ENCODE measurements around the gene FSTL5. TPM values are rescaled to one million over a fixed set of nuclear protein-coding genes. Genes with fewer than 3 reads are reported as not detected.

Gene FSTL5
- total and polyA plus RNA-seq, 2 of the 13 experiments (the other 11 are each of a cell fraction or from before 2014, with no cell fraction given), result 0.03 to 0.07 TPM

DNA sequence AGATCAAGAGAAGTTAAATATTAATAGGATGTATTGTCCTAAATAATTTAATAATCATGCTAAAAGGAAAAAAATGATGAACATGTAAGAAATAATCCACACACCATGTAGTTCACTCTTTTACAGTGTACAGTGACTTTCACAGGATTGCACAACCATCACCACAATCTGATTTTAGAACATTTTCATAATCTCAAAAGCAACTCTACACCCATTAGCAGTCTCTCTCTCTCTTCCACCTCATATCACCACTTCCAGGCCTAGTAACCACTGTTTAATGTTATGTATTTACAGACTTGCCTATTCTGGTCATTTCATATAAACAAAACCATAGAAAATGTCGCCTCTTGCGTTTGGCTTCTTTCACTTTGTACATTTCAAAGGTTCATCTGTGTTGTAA lies 153.4 kb downstream of the FSTL5 start:
- no peaks in the 10 kb centered on the region for H4K20me1 ChIP-seq (ENCODE audit: insufficient read depth, low read length)
- WGBS (ENCODE audit: low lambda C conversion rate), result 43% methylated on average over 2 of the region's 2 CpGs
- intact Hi-C loops (cut with micrococcal nuclease; ENCODE audit: unreplicated experiment), result no loop called here
- in situ Hi-C loops (cut with HindIII; ENCODE audit: extremely low pct_ligation_motif_present, low pct_unique_long_range_greater_than_20kb), result no loop called here
- no peaks in the 10 kb centered on the region for H3K9me3 ChIP-seq (ENCODE audit: low read length)
- H3K4me3 ChIP-seq (replicated peaks in 1 of 3; ENCODE audit: insufficient read depth in 1 of 3, low read depth in 2 of 3, low read length in 3 of 3), result no peak overlapping the region
- H3K36me3 ChIP-seq (replicated peaks in 1 of 2; ENCODE audit: control insufficient read depth in 1 of 2, insufficient read depth in 2 of 2, low read length in 2 of 2), result no peaks in the 10 kb centered on the region
- POLR2A ChIA-PET, result no interaction called here
- H3K4me2 ChIP-seq (ENCODE audit: low read depth, low read length), result no peak overlapping the region
- no peak for ATAC-seq
- FAIRE-seq, result no peak
- H3K4me1 ChIP-seq (ENCODE audit: insufficient read depth, low read length), result no peaks in the 10 kb centered on the region
- CTCF ChIA-PET (ENCODE audit: low intra/inter-chr PET ratio, low total read pairs), result no interaction called here
- TF ChIP-seq CEBPB (IDR thresholded peaks at IDR 0.05; ENCODE audit: borderline replicate concordance, low read depth, low read length) (peak; percentile 44; the same call in 1 of the 2 replicates), ZNF460 (CRISPR knock-in tag; IDR thresholded peaks at IDR 0.05; ENCODE audit: borderline replicate concordance) (no peak), ATF7 (IDR thresholded peaks at IDR 0.05) (no peak), ATF7 (CRISPR knock-in tag; IDR thresholded peaks at IDR 0.05) (no peak)
- no peak overlapping the region for H3K9ac ChIP-seq (ENCODE audit: insufficient read depth, low read depth, low read length)
- no peak for DNase-seq (ENCODE audit: low spot score)
- H3K79me2 ChIP-seq (ENCODE audit: insufficient read depth, low read length), result no peaks in the 10 kb centered on the region
- BruUV-seq (replicated peaks), result no TSS peak
- no peak overlapping the region for H3K27ac ChIP-seq (ENCODE audit: extremely low read length, insufficient read depth, low read length)
- H3K27me3 ChIP-seq (ENCODE audit: control insufficient read depth in 1 of 2, insufficient read depth in 2 of 2, low read length in 2 of 2), result no peaks in the 10 kb centered on the region
- H2AFZ ChIP-seq (ENCODE audit: low read length), result no peak overlapping the region

DNA sequence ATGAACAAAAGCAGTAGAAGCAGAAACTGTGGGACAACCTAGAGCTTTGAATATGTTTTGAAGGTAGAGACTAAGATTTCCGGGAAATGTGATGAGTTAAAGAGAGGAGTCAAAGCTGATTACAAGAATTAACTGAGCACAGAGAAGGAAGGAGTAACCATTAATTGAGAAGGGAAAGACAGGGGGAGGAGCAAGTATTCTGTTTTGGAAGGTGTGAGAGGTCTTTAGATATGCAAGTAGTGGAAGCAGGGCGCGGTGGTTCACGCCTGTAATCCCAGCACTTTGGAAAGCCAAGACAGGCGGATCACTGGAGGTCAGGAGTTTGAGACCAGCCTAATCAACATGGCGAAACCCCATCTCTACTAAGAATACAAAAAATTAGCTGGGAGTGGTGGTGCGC lies 171.5 kb downstream of the FSTL5 start:
- ChIA-PET CTCF (ENCODE audit: low intra/inter-chr PET ratio, low total read pairs) (no interaction called here), POLR2A (no interaction called here)
- Histone ChIP-seq H3K9me3 (ENCODE audit: low read length) (no peaks in the 10 kb centered on the region), H3K4me1 (ENCODE audit: insufficient read depth, low read length) (no peaks in the 10 kb centered on the region), H3K27me3 (ENCODE audit: control insufficient read depth in 1 of 2, insufficient read depth in 2 of 2, low read length in 2 of 2) (no peaks in the 10 kb centered on the region), H3K36me3 (replicated peaks in 1 of 2; ENCODE audit: control insufficient read depth in 1 of 2, insufficient read depth in 2 of 2, low read length in 2 of 2) (no peaks in the 10 kb centered on the region), H3K27ac (ENCODE audit: extremely low read length, insufficient read depth, low read length) (no peak overlapping the region), H2AFZ (ENCODE audit: low read length) (no peak overlapping the region), H4K20me1 (ENCODE audit: insufficient read depth, low read length) (no peaks in the 10 kb centered on the region), H3K9ac (ENCODE audit: insufficient read depth, low read depth, low read length) (no peak overlapping the region), H3K4me3 (replicated peaks in 1 of 3; ENCODE audit: insufficient read depth in 1 of 3, low read depth in 2 of 3, low read length in 3 of 3) (no peak overlapping the region), H3K79me2 (ENCODE audit: insufficient read depth, low read length) (no peaks in the 10 kb centered on the region), H3K4me2 (ENCODE audit: low read depth, low read length) (no peak overlapping the region)
- in situ Hi-C loops (cut with HindIII; ENCODE audit: extremely low pct_ligation_motif_present, low pct_unique_long_range_greater_than_20kb) (no loop called here), intact Hi-C loops (cut with micrococcal nuclease; ENCODE audit: unreplicated experiment) (no loop called here)
- TF ChIP-seq HDAC2 (CRISPR knock-in tag; IDR thresholded peaks at IDR 0.05) (no peak), MYNN (CRISPR knock-in tag; IDR thresholded peaks at IDR 0.05; ENCODE audit: low read depth) (no peak), MEF2D (CRISPR knock-in tag; IDR thresholded peaks at IDR 0.05) (no peak), KDM1A (CRISPR knock-in tag; IDR thresholded peaks at IDR 0.05) (no peak), HOXA7 (CRISPR knock-in tag; IDR thresholded peaks at IDR 0.05) (no peak), ZNF816 (CRISPR knock-in tag; IDR thresholded peaks at IDR 0.05; ENCODE audit: borderline replicate concordance) (no peak), SMARCC2 (IDR thresholded peaks at IDR 0.05) (no peak), REXO4 (CRISPR knock-in tag; IDR thresholded peaks at IDR 0.05; ENCODE audit: borderline replicate concordance) (no peak), SUZ12 (IDR thresholded peaks at IDR 0.05; ENCODE audit: low read depth, low read length) (no peak)
- TF ChIP-seq, protein P1, sequence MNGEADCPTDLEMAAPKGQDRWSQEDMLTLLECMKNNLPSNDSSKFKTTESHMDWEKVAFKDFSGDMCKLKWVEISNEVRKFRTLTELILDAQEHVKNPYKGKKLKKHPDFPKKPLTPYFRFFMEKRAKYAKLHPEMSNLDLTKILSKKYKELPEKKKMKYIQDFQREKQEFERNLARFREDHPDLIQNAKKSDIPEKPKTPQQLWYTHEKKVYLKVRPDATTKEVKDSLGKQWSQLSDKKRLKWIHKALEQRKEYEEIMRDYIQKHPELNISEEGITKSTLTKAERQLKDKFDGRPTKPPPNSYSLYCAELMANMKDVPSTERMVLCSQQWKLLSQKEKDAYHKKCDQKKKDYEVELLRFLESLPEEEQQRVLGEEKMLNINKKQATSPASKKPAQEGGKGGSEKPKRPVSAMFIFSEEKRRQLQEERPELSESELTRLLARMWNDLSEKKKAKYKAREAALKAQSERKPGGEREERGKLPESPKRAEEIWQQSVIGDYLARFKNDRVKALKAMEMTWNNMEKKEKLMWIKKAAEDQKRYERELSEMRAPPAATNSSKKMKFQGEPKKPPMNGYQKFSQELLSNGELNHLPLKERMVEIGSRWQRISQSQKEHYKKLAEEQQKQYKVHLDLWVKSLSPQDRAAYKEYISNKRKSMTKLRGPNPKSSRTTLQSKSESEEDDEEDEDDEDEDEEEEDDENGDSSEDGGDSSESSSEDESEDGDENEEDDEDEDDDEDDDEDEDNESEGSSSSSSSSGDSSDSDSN (CRISPR knock-in tag; IDR thresholded peaks at IDR 0.05), result no peak
- TF ChIP-seq, protein P2, sequence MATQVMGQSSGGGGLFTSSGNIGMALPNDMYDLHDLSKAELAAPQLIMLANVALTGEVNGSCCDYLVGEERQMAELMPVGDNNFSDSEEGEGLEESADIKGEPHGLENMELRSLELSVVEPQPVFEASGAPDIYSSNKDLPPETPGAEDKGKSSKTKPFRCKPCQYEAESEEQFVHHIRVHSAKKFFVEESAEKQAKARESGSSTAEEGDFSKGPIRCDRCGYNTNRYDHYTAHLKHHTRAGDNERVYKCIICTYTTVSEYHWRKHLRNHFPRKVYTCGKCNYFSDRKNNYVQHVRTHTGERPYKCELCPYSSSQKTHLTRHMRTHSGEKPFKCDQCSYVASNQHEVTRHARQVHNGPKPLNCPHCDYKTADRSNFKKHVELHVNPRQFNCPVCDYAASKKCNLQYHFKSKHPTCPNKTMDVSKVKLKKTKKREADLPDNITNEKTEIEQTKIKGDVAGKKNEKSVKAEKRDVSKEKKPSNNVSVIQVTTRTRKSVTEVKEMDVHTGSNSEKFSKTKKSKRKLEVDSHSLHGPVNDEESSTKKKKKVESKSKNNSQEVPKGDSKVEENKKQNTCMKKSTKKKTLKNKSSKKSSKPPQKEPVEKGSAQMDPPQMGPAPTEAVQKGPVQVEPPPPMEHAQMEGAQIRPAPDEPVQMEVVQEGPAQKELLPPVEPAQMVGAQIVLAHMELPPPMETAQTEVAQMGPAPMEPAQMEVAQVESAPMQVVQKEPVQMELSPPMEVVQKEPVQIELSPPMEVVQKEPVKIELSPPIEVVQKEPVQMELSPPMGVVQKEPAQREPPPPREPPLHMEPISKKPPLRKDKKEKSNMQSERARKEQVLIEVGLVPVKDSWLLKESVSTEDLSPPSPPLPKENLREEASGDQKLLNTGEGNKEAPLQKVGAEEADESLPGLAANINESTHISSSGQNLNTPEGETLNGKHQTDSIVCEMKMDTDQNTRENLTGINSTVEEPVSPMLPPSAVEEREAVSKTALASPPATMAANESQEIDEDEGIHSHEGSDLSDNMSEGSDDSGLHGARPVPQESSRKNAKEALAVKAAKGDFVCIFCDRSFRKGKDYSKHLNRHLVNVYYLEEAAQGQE (IDR thresholded peaks at IDR 0.05; ENCODE audit: borderline replicate concordance in 1 of 2, low read depth in 1 of 2, low read length in 2 of 2), result no peak
- DNase-seq (ENCODE audit: low spot score), result no peak
- FAIRE-seq, result no peak
- 67% methylated on average over 7 of the region's 7 CpGs for WGBS (ENCODE audit: low lambda C conversion rate)
- BruUV-seq (replicated peaks), result no TSS peak
- no peak for ATAC-seq
